Right cardiac atrium (tissue), 5 donors: ENCODE measurements around the gene ZFYVE21. TPM values are rescaled to one million over a fixed set of nuclear protein-coding genes. Genes with fewer than 3 reads are reported as not detected.

Experiments used
- ATAC-seq, 2 donors: fragments of 200-7000 bp; cut with Tn5 transposase; one replicate each; pipeline versions ENCODE4 v1.8.0 to v1.9.1; 2020; ENCODE audit warnings: moderate library complexity in 2 of 2, mild to moderate bottlenecking in 1 of 2
- DNase-seq, 3 donors: peaks; one replicate each; pipeline ENCODE4 v3.0.0-alpha.2; 2020
- H3K27ac ChIP-seq: one replicate; pipeline ENCODE4 v1.5.1; 2013; ENCODE audit warnings: mild to moderate bottlenecking, low read length, control low read depth, moderate library complexity
- H3K27me3 ChIP-seq: one replicate; pipeline ENCODE4 v1.6.1; 2013; ENCODE audit not compliant: control insufficient read depth, insufficient read depth
- H3K4me1 ChIP-seq: one replicate; pipeline ENCODE4 v1.6.1; 2013; ENCODE audit warnings: low read length; ENCODE audit not compliant: control insufficient read depth, insufficient read depth
- H3K4me3 ChIP-seq: one replicate; pipeline ENCODE4 v1.5.1; 2013; ENCODE audit warnings: low read length, control low read depth
- H3K9me3 ChIP-seq: one replicate; pipeline ENCODE4 v1.6.1; 2013; ENCODE audit warnings: low read length; ENCODE audit not compliant: control insufficient read depth
- WGBS: extraction: QIAGEN DNeasy Blood & Tissue Kit; methylation state at CpG from one replicate; pipeline ENCODE4 v1.1.7; 2013; 5-methylcytosine and 5-hydroxymethylcytosine counted together
- intact Hi-C, 4 donors: fragments of 100-400 bp; cut with DNase I; formaldehyde crosslinking; loops; one replicate each; pipeline versions ENCODE4 v1.11.0 to v1.14.0; 2022 to 2023
- polyA plus RNA-seq: library from polyadenylated mRNA; stranded (reverse); fragments of 200-250 nt; gene quantifications from one replicate; pipeline ENCODE4 v1.2.3, GENCODE V29; 2013
- total RNA-seq, 4 donors: library from RNA; stranded (reverse); fragmentation: NEBNext Ultra II Directional; extraction: Animal tissue kit (Norgen Biotek cat#: 25700); gene quantifications; one replicate each; pipeline ENCODE4 v1.2.1, GENCODE V29; 2021
- donor health status: healthy with polysubstance abuse.
- donor health status: DM: no; HTN: yes; CAD: no.
- donor health status: DM: no; HTN: no; CAD: no.
- donor health status: DM: no; HTN: yes; CAD: no; lungs with severe emphysema.
- donor health status: DM: yes; HTN: yes; CAD: no.

Gene ZFYVE21
- total and polyA plus RNA-seq, 5 donors = 42.0 to 66.8 (median 59.7) TPM

- no peak overlapping the region for H3K27ac ChIP-seq
- ATAC-seq (peak in 1 of 2 donors; percentile 0), DNase-seq (peak; percentile 53 to 83 (median 79))
- intact Hi-C loops = no loop called here
- H3K27me3 ChIP-seq = no peaks in the 10 kb centered on the region
- peak overlapping the region; percentile 96 for H3K4me3 ChIP-seq
- 3% methylated on average over 72 of the region's 72 CpGs for WGBS
- no peaks in the 10 kb centered on the region for H3K9me3 ChIP-seq
- H3K4me1 ChIP-seq = peaks cover 10% of the 10 kb centered on the region
These were observed 636 bp downstream of the ZFYVE21 start for GRCh38 chr14:103716091-103716801.

- Histone ChIP-seq H3K27ac (no peak overlapping the region), H3K27me3 (no peaks in the 10 kb centered on the region), H3K4me3 (peak overlapping the region; percentile 96), H3K9me3 (no peaks in the 10 kb centered on the region), H3K4me1 (peaks cover 9% of the 10 kb centered on the region)
- DNase-seq (peak in 1 of 3 donors; percentile 55), ATAC-seq (no peak)
- intact Hi-C loops = no loop called here
- WGBS = 75% methylated on average over 17 of the region's 17 CpGs
These were observed 1.3 kb downstream of the ZFYVE21 start for GRCh38 chr14:103716899-103717411.

- WGBS = 52% methylated on average over 16 of the region's 16 CpGs
- intact Hi-C loops = no loop called here
- Histone ChIP-seq H3K4me3 (no peak overlapping the region), H3K27me3 (no peaks in the 10 kb centered on the region), H3K4me1 (peaks cover 9% of the 10 kb centered on the region), H3K27ac (no peak overlapping the region), H3K9me3 (no peaks in the 10 kb centered on the region)
- ATAC-seq = no peak
- DNase-seq = peak in 1 of 3 donors; percentile 70
These were observed 3.0 kb downstream of the ZFYVE21 start for GRCh38 chr14:103718572-103718971.

- Histone ChIP-seq H3K4me3 (no peak overlapping the region), H3K27me3 (no peaks in the 10 kb centered on the region), H3K9me3 (no peaks in the 10 kb centered on the region), H3K27ac (no peak overlapping the region), H3K4me1 (peaks cover 12% of the 10 kb centered on the region)
- no peak for DNase-seq
- ATAC-seq = no peak
- 83% methylated on average over 8 of the region's 8 CpGs for WGBS
- intact Hi-C loops = no loop called here
These were observed 4.1 kb downstream of the ZFYVE21 start for GRCh38 chr14:103719751-103720150.

GRCh38 chr14:103721334-103722120 is 5.9 kb downstream of the ZFYVE21 start:
- H3K4me3 ChIP-seq = no peak overlapping the region
- DNase-seq (peak in 2 of 3 donors; percentile 19 to 42), ATAC-seq (no peak)
- no peaks in the 10 kb centered on the region for H3K9me3 ChIP-seq
- H3K27ac ChIP-seq = no peak overlapping the region
- H3K27me3 ChIP-seq = no peaks in the 10 kb centered on the region
- intact Hi-C loops = no loop called here
- H3K4me1 ChIP-seq = peaks cover 12% of the 10 kb centered on the region
- 83% methylated on average over 26 of the region's 26 CpGs for WGBS

GRCh38 chr14:103723748-103724081 is 8.1 kb downstream of the ZFYVE21 start:
- DNase-seq = peak in 2 of 3 donors; percentile 53 to 54

GRCh38 chr14:103724116-103724515 is 8.5 kb downstream of the ZFYVE21 start:
- H3K4me3 ChIP-seq = no peak overlapping the region
- peaks cover 8% of the 10 kb centered on the region for H3K4me1 ChIP-seq
- DNase-seq = peak; percentile 90 to 95 (median 95)
- no peaks in the 10 kb centered on the region for H3K9me3 ChIP-seq
- WGBS = 27% methylated on average over 20 of the region's 20 CpGs
- intact Hi-C loops = no loop called here
- H3K27me3 ChIP-seq = no peaks in the 10 kb centered on the region
- peak overlapping the region; percentile 8 for H3K27ac ChIP-seq
- peak; percentile 74 to 82 for ATAC-seq

More at GRCh38 chr14:103723748-103724081, 8.1 kb downstream of the ZFYVE21 start:
- no peak overlapping the region for H3K4me3 ChIP-seq
- intact Hi-C loops = no loop called here
- no peaks in the 10 kb centered on the region for H3K27me3 ChIP-seq
- peaks cover 10% of the 10 kb centered on the region for H3K4me1 ChIP-seq
- H3K27ac ChIP-seq = peak overlapping the region; percentile 1
- ATAC-seq = peak in 1 of 2 donors; percentile 2
- 82% methylated on average over 7 of the region's 7 CpGs for WGBS
- H3K9me3 ChIP-seq = no peaks in the 10 kb centered on the region

GRCh38 chr14:103725001-103725682 is 9.5 kb downstream of the ZFYVE21 start:
- WGBS = 91% methylated on average over 29 of the region's 29 CpGs
- ATAC-seq = no peak
- Histone ChIP-seq H3K4me3 (no peak overlapping the region), H3K4me1 (peaks cover 8% of the 10 kb centered on the region), H3K27ac (no peak overlapping the region), H3K27me3 (no peaks in the 10 kb centered on the region), H3K9me3 (no peaks in the 10 kb centered on the region)
- intact Hi-C loops = no loop called here
- DNase-seq = peak in 2 of 3 donors; percentile 52 to 53

- H3K27me3 ChIP-seq = no peaks in the 10 kb centered on the region
- WGBS = 91% methylated on average over 16 of the region's 16 CpGs
- ATAC-seq (no peak), DNase-seq (peak in 2 of 3 donors; percentile 52 to 59)
- peaks cover 8% of the 10 kb centered on the region for H3K4me1 ChIP-seq
- H3K4me3 ChIP-seq = no peak overlapping the region
- no peak overlapping the region for H3K27ac ChIP-seq
- intact Hi-C loops = no loop called here
- no peaks in the 10 kb centered on the region for H3K9me3 ChIP-seq
These were observed 10.3 kb downstream of the ZFYVE21 start for GRCh38 chr14:103725739-103726395.

- Histone ChIP-seq H3K4me1 (peaks cover 8% of the 10 kb centered on the region), H3K27me3 (no peaks in the 10 kb centered on the region), H3K4me3 (no peak overlapping the region), H3K9me3 (no peaks in the 10 kb centered on the region), H3K27ac (no peak overlapping the region)
- intact Hi-C loops = no loop called here
- 92% methylated on average over 18 of the region's 18 CpGs for WGBS
- DNase-seq (peak in 2 of 3 donors; percentile 23 to 42), ATAC-seq (no peak)
These were observed 10.9 kb downstream of the ZFYVE21 start for GRCh38 chr14:103726474-103726873.
